LNCaP clone FGC (cell line): ENCODE measurements around the gene TNFRSF14.

Source experiments
- DNase-seq: peaks from one replicate; pipeline ENCODE4 v3.0.0-alpha.2; 2011; ENCODE audit warnings: low read depth
- H3K4me3 ChIP-seq: 2 replicates; pipeline ENCODE4 v1.5.1; 2011; ENCODE audit warnings: mild to moderate bottlenecking, low read depth, low read length, control low read depth
- TF ChIP-seq, protein P1 (sequence below): IDR thresholded peaks from 2 replicates; pipeline ENCODE4 v1.5.1; 2012; ENCODE audit warnings: mild to moderate bottlenecking; ENCODE audit not compliant: control insufficient read depth, insufficient read depth; ENCODE audit errors: extremely low read depth

TNFRSF14 gene

DNA sequence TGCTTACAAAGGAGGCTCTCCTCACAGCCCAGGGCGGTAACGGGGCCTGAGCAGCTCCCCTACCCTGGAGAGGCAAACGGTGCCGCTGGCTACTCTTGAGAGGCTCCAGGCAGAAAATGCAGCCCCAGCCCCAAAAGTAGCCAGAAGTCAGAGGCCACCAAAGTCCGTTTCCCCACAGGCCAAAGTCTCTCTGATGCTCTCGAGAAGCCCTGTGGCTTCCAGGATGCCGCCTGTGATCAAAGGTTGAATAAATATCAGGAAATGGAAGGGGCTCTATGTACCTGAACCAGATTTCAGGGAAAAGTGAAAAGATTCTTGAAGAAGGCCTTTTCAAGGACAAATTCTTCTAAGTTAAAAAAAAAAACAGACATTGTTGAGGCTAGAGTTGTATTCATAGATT, 33.9 kb upstream of the TNFRSF14 start:
- no peak overlapping the region for H3K4me3 ChIP-seq
- TF ChIP-seq, protein P1, sequence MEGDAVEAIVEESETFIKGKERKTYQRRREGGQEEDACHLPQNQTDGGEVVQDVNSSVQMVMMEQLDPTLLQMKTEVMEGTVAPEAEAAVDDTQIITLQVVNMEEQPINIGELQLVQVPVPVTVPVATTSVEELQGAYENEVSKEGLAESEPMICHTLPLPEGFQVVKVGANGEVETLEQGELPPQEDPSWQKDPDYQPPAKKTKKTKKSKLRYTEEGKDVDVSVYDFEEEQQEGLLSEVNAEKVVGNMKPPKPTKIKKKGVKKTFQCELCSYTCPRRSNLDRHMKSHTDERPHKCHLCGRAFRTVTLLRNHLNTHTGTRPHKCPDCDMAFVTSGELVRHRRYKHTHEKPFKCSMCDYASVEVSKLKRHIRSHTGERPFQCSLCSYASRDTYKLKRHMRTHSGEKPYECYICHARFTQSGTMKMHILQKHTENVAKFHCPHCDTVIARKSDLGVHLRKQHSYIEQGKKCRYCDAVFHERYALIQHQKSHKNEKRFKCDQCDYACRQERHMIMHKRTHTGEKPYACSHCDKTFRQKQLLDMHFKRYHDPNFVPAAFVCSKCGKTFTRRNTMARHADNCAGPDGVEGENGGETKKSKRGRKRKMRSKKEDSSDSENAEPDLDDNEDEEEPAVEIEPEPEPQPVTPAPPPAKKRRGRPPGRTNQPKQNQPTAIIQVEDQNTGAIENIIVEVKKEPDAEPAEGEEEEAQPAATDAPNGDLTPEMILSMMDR = no peak
- no peak for DNase-seq

DNA sequence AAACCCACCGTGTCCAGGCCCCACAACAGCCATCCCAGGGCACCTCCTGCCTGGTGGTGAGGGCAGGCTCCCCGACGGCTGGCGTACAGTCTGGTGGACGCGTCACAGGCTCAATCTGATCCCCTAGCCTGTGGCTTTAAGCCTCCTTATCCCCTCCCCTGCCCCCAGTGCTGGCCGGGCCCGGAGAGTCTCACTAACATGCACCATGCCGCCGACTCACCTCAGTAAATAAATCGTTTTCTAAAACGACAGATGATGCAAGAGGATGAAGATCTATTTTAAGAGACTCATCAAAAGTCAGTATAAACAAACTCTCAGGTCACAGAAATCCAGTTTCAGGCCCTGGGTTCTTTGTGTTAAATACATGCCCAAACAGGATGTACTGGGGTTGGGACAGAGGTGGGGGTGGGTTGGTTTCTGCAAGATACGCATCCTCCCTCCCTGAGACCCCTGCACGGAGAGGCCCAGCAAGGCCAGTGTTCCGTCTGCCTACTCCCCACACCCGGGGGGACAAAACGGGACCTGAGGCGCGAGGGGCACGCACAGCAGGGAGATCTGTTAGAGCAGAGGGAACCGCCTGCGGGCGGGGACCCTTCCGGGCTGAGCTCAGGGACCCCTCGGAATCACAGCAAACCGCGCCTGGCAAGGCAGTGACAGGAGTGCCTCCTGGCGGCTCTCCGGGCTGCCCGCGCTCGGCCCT, 32.8 kb upstream of the TNFRSF14 start:
- peak overlapping the region; percentile 98 for H3K4me3 ChIP-seq
- TF ChIP-seq, protein P1 = peak; percentile 24; the same call in 1 of the 2 replicates
- DNase-seq = peak; percentile 39

DNA sequence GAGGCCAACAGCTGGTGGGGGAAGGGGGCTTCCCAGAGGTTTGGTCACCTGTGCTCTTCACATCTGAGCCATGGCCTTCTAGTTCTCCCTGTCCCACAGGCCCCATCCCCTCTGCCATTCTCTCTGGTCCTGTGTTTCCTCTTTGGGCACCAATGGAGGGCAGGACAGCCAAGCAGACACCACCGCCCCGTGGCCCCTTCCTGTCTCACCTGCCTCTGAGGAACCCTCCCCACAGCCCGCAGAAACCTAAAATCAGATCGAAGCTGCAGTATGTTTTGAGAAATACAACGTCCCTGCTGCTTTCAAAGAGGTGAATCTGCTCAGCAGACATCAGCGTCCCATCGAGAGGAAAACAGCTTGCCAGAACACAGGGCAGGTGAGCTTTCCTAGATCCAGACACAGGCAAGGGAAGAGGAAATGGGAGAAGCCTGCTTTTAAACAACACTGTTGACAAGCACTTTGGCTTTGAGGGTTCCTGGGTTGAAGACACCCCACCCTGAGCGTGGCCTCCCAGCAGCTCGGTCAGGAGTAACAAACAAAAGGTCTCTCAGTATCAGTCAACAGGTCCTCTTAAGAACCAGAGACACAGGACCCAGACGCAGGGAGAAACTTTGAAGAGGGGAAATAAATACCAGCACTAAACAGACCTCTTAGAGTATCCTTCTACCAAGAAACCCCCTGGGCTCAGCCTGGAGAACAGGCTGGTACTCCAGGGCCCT, 32.1 kb upstream of the TNFRSF14 start:
- DNase-seq = no peak
- TF ChIP-seq, protein P1 = no peak
- peak overlapping the region; percentile 98 for H3K4me3 ChIP-seq

DNA sequence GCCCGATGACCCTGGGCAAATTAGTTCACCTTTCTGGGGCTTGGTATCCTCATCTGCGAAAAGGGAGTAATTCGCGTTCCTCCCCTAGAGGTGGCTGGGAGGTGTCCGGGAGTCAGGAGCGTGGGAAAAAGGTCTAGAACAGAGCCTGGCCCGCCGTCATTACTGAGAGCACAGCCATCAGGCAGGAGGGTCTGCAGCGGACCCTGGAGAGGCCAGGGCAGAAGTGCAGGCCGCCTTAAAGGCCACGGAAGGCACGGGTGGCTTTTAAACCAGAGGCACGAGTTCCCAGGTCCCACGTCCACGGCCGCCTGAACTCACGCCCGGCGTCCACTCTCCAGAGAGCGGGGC, 30.6 kb upstream of the TNFRSF14 start:
- H3K4me3 ChIP-seq = peak overlapping the region; percentile 98
- DNase-seq = no peak
- TF ChIP-seq, protein P1 = no peak

DNA sequence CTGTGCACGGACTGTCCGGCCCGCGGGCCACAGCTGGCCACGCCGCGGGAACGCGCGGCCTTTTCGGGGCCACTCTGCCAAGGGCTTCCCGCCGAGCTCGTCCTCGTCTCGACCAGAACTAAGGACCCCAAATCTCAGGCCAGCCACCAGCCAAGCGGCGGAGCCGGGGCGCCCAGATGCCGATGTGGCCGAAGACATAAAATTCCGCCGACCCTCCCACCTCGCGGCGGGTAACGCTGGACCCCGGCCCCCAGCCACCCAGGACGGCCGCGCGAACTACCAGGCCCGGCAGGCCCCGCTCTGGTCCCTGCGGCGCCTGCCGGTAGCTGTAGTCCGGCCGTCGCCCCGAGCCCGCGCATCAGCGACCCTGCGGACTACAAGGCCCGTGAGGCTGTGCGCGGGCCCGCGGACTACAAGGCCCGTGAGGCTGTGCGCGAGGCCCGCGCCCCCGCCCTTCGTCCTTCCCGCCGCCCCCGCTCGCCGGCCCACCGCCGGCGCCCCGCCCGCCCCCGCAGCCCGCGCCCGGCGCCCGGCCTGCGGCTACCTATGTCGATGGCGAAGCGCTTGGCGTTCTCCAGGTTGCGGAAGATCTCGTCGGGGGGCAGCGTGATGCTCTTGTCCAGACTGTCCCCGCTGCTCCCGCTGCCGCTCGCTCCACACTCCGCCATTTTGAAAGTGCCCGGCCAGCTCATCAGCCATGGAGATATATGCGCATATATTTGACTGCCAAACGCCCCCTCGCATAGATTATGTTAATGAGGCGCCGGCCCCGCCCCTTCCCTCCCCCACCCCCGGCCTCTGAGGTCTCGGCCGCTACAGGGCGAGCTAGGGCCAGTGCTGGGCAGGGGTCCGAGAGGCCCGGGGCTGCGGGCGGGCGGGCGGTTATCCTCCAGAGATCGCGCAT, 30.0 kb upstream of the TNFRSF14 start, which contains the start of gene PANK4:
TSS of gene PANK4 (minus strand) at position 677 of the 904 bp plus-strand sequence. CDS start at position 668, 9 bp downstream.
- TF ChIP-seq, protein P1 = no peak
- DNase-seq = peak; percentile 87
- H3K4me3 ChIP-seq = peak within 1 kb of the TSS; percentile 98

- DNase-seq = peak; percentile 72
- H3K4me3 ChIP-seq = peak overlapping the region; percentile 22; the same call in 1 of the 2 replicates
- TF ChIP-seq, protein P1 = no peak
These were observed 29.2 kb upstream of the TNFRSF14 start for GRCh38 chr1:2526824-2527555.
